AG04450 (cell line): ENCODE results near the gene SPI1. TPM values are rescaled to one million over a fixed set of nuclear protein-coding genes. Genes with fewer than 3 reads are reported as not detected.

Experiments used
- CTCF ChIA-PET: fragments of 300-600, 350-600 bp; formaldehyde crosslinking; extraction: SDS; loops from one replicate; lab custom pipeline; 2022; ENCODE audit warnings: antibody characterized with exemption, inconsistent platforms; lab: Charles Lee
- POLR2A ChIA-PET: fragments of 350-600 bp; formaldehyde crosslinking; extraction: SDS; loops from one replicate; lab custom pipeline; 2021; ENCODE audit warnings: antibody characterized with exemption, inconsistent platforms; lab: Yijun Ruan, JAX
- DNase-seq: peaks from one replicate; pipeline ENCODE4 v3.0.0-alpha.2; 2011; ENCODE audit warnings: low read depth, low spot score
- H3K27ac ChIP-seq: one replicate; pipeline ENCODE4 v1.5.1; 2012; ENCODE audit warnings: low read depth, low read length, control low read depth
- H3K27me3 ChIP-seq: one replicate; pipeline ENCODE4 v1.6.0; 2012; ENCODE audit warnings: low read length; ENCODE audit not compliant: control insufficient read depth, insufficient read depth
- H3K4me3 ChIP-seq: 2 replicates; pipeline ENCODE4 v1.5.1; 2011; ENCODE audit warnings: mild to moderate bottlenecking, low read depth, low read length, control low read depth
- H3K9me3 ChIP-seq: 2 replicates; pipeline ENCODE4 v1.5.1; 2012; ENCODE audit warnings: low read length; ENCODE audit not compliant: control insufficient read depth, insufficient read depth
- CTCF ChIP-seq: IDR thresholded peaks from 2 replicates; pipeline ENCODE4 v1.5.1; 2011; ENCODE audit warnings: low read depth, low read length, control low read depth, inconsistent platforms
- polyA plus RNA-seq: library from polyadenylated mRNA; depleted of rRNA; stranded (reverse); fragments of >200 nt; gene quantifications from 2 replicates; pipeline ENCODE4 v1.2.3, GENCODE V29; 2011

Gene SPI1
- polyA plus RNA-seq, 1 experiment: not detected

- Histone ChIP-seq H3K27ac (peak overlapping the region; percentile 97), H3K9me3 (no peaks in the 10 kb centered on the region; the same call in 1 of the 2 replicates), H3K4me3 (peak overlapping the region; percentile 13; the same call in 1 of the 2 replicates), H3K27me3 (no peaks in the 10 kb centered on the region)
- peak; percentile 78 for DNase-seq
- TF ChIP-seq CTCF: no peak
- ChIA-PET POLR2A (interaction anchor here (1.9 kb wide), 1 partner anchor 12 kb away, joined by 7 read pairs; the partner anchor contains the start of gene PSMC3), CTCF (interaction anchor here (0.5 to 0.6 kb wide), 2 partner anchors 203 to 1183 kb away, joined by 3 read pairs; no protein-coding TSS in a partner anchor)
These were observed 35.7 kb upstream of the SPI1 start for GRCh38 chr11:47413908-47414684.

GRCh38 chr11:47413351-47413750, 35.0 kb upstream of the SPI1 start:
- Histone ChIP-seq H3K4me3 (no peak overlapping the region), H3K27me3 (no peaks in the 10 kb centered on the region), H3K9me3 (no peaks in the 10 kb centered on the region; the same call in 1 of the 2 replicates), H3K27ac (peak overlapping the region; percentile 97)
- ChIA-PET CTCF (interaction anchor here (4.4 kb wide), 1 partner anchor 40 kb away, joined by 23 read pairs; no protein-coding TSS in a partner anchor), POLR2A (interaction anchor here (1.9 kb wide), 1 partner anchor 13 kb away, joined by 7 read pairs; the partner anchor contains the start of gene PSMC3)
- no peak for TF ChIP-seq CTCF
- DNase-seq: no peak

DNA sequence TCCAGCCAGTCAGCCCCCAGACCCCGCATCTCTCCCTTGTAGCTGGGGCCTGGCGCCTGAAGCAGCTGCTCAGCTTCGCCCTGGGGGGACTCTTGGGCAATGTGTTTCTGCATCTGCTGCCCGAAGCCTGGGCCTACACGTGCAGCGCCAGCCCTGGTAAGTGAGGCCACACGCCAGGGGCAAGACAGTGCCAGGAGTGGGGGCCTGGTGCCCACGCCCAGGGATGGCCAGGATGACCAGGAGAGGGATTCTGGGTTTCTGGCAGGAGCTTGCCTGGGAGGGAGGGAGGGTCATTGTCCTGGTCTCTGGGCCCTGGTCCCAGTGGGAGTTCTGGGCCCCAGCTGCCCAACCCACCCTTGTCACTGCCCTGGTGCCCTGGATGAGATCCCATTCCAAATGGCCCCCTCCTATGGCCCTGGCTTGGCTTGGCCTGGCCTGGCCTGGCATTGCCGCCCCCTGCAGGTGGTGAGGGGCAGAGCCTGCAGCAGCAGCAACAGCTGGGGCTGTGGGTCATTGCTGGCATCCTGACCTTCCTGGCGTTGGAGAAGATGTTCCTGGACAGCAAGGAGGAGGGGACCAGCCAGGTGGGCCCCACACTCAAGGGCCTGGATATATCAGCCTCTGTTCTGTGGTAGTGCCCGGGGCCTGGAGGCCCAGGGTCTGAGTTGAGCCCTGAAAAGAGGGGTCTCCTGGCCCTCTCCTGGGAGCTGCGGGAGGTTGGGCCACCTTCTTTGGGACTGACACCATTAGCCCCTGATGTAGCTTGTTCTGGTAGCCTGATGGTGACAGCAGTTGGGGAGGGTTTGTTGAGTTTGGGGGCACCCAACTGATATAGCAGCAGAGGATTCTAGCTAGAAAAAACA, 33.8 kb upstream of the SPI1 start:
- POLR2A ChIA-PET: interaction anchor here (0.7 to 1.1 kb wide), 2 partner anchors 15 to 118 kb away, joined by 3 to 4 read pairs; partner anchors contain the start of gene PSMC3
- H3K9me3 ChIP-seq: no peaks in the 10 kb centered on the region; the same call in 1 of the 2 replicates
- peak overlapping the region; percentile 61 for H3K27ac ChIP-seq
- H3K4me3 ChIP-seq: no peak overlapping the region
- no peaks in the 10 kb centered on the region for H3K27me3 ChIP-seq
- TF ChIP-seq CTCF: peak; percentile 69
- CTCF ChIA-PET: interaction anchor here (0.6 to 4.4 kb wide), 12 partner anchors 9 to 227 kb away, joined by 3 to 23 read pairs (median 3); partner anchors contain the start of gene PSMC3
- DNase-seq: no peak

DNA sequence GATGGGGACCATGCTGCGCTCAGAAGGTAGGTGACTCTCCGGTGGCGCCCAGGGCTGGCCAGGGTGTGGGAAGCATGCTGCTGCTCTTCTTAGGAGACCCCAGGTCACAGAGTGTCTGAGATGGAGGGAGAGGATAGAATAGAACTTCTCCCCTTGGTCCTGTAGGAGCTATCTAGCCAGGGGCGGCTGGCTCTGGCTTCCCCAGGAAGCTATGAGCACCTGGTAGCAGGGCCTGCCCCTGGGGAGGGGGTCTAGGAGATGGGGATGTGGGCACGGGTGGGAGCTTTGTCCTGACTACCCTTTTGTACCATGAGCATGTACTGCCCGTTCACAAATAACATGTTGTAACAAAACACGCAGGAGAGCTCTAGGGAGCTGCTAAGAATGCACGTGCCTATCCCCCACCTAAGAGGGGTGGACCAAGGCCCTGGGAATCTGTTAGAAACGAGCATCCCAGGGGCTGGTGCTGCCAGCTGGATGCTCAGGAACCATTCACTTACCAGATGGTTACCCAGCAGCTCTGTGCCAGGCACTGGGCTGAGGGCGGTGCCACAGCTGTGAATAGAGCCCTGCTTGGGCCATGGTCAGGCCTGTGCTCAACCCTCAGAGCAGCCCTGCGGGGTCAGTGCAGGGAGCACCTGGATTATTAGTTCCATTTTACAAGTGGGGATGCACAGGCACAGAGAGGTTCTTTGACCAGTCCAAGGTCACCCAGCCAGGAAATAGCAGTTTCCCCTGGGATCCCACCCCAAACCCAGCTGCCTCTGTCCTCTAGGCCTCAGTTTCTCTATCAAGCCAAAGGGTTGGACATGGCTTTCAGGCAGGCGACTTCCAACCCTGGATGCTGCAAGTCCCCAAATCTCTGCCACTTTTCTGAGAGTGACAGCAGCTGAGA, 32.3 kb upstream of the SPI1 start:
- TF ChIP-seq CTCF: no peak
- Histone ChIP-seq H3K27ac (no peak overlapping the region), H3K27me3 (no peaks in the 10 kb centered on the region), H3K9me3 (no peaks in the 10 kb centered on the region; the same call in 1 of the 2 replicates), H3K4me3 (peak overlapping the region; percentile 95)
- POLR2A ChIA-PET: interaction anchor here (0.5 to 0.6 kb wide), 2 partner anchors 44 to 151 kb away, joined by 3 to 7 read pairs; no protein-coding TSS in a partner anchor
- DNase-seq: no peak
- CTCF ChIA-PET: interaction anchor here (0.9 to 4.4 kb wide), 7 partner anchors 16 to 225 kb away, joined by 3 to 23 read pairs (median 4); partner anchors contain the start of genes NR1H3 and PSMC3
